OCI-LY1 (cell line): ENCODE results near the gene FYCO1.

Source experiments
- H2AFZ ChIP-seq: fragments of 200-600 bp; sonication (generic), shearing (Covaris generic); 2 replicates; pipeline ENCODE4 v1.6.0; 2014; ENCODE audit warnings: antibody characterized with exemption, mild to moderate bottlenecking, low read length
- H3F3A ChIP-seq: fragments of 200-600 bp; sonication (generic), shearing (Covaris generic); 2 replicates; pipeline ENCODE4 v1.6.0; 2014; ENCODE audit warnings: mild to moderate bottlenecking, antibody characterized with exemption, low read length, moderate library complexity; ENCODE audit not compliant: insufficient read depth
- H3K27ac ChIP-seq: fragments of 200-600 bp; sonication (generic); 2 replicates; pipeline ENCODE4 v1.5.1; 2014; ENCODE audit warnings: low read length, mixed run types, mild to moderate bottlenecking, low read depth; ENCODE audit not compliant: poor library complexity, severe bottlenecking
- H3K27me3 ChIP-seq: fragments of 200-600 bp; sonication (generic); 2 replicates; pipeline ENCODE4 v1.6.0; 2014; ENCODE audit warnings: antibody characterized with exemption, mild to moderate bottlenecking, low read length, moderate library complexity; ENCODE audit not compliant: insufficient read depth
- H3K36me3 ChIP-seq: fragments of 200-600 bp; sonication (generic); 2 replicates; pipeline ENCODE4 v1.6.1; 2014; ENCODE audit warnings: mild to moderate bottlenecking, antibody characterized with exemption, low read length, moderate library complexity, mixed read lengths; ENCODE audit not compliant: insufficient read depth
- H3K4me1 ChIP-seq: fragments of 200-600 bp; sonication (generic); 2 replicates; pipeline ENCODE4 v1.5.1; 2014; ENCODE audit warnings: mild to moderate bottlenecking, low read length, moderate library complexity; ENCODE audit not compliant: insufficient read depth, severe bottlenecking
- H3K4me2 ChIP-seq: fragments of 200-600 bp; sonication (generic), shearing (Covaris generic); 2 replicates; pipeline ENCODE4 v1.6.1; 2014; ENCODE audit warnings: low read length
- H3K4me3 ChIP-seq: fragments of 200-600 bp; sonication (generic); 2 replicates; pipeline ENCODE4 v1.5.1; 2014; ENCODE audit warnings: low read length, low read depth, mild to moderate bottlenecking, mixed read lengths; ENCODE audit not compliant: poor library complexity, severe bottlenecking
- H3K79me2 ChIP-seq: fragments of 200-600 bp; shearing (Covaris generic); 2 replicates; pipeline ENCODE4 v1.6.1; 2016; ENCODE audit warnings: mixed run types, low read length, mixed read lengths; ENCODE audit not compliant: insufficient read depth
- H3K9ac ChIP-seq: fragments of 200-600 bp; sonication (generic), shearing (Covaris generic); 2 replicates; pipeline ENCODE4 v1.6.1; 2014; ENCODE audit warnings: mild to moderate bottlenecking, low read length, mixed read lengths
- H3K9me2 ChIP-seq: fragments of 200-600 bp; sonication (generic), shearing (Covaris generic); 2 replicates; pipeline ENCODE4 v1.6.1; 2014; ENCODE audit warnings: low read depth, mild to moderate bottlenecking, low read length, mixed read lengths
- H3K9me3 ChIP-seq: fragments of 200-600 bp; shearing (Covaris generic); 2 replicates; pipeline ENCODE4 v1.6.1; 2014; ENCODE audit warnings: low read length, mixed read lengths
- H4K20me1 ChIP-seq: fragments of 200-600 bp; sonication (generic), shearing (Covaris generic); 2 replicates; pipeline ENCODE4 v1.6.0; 2016; ENCODE audit warnings: mild to moderate bottlenecking, low read length; ENCODE audit not compliant: insufficient read depth
- CTCF ChIP-seq: fragments of 200-600 bp; sonication (generic), shearing (Covaris generic); IDR thresholded peaks from 2 replicates; pipeline ENCODE4 v1.5.1; 2017; ENCODE audit warnings: mild to moderate bottlenecking, antibody characterized with exemption, low read length, moderate library complexity, mixed read lengths
- EZH2 ChIP-seq: fragments of 200-600 bp; sonication (generic), shearing (Covaris generic); IDR thresholded peaks from 2 replicates; pipeline ENCODE4 v1.8.0; 2017; ENCODE audit warnings: borderline replicate concordance, mixed run types, mild to moderate bottlenecking, antibody characterized with exemption, low read length, moderate library complexity, mixed read lengths

Gene FYCO1

DNA sequence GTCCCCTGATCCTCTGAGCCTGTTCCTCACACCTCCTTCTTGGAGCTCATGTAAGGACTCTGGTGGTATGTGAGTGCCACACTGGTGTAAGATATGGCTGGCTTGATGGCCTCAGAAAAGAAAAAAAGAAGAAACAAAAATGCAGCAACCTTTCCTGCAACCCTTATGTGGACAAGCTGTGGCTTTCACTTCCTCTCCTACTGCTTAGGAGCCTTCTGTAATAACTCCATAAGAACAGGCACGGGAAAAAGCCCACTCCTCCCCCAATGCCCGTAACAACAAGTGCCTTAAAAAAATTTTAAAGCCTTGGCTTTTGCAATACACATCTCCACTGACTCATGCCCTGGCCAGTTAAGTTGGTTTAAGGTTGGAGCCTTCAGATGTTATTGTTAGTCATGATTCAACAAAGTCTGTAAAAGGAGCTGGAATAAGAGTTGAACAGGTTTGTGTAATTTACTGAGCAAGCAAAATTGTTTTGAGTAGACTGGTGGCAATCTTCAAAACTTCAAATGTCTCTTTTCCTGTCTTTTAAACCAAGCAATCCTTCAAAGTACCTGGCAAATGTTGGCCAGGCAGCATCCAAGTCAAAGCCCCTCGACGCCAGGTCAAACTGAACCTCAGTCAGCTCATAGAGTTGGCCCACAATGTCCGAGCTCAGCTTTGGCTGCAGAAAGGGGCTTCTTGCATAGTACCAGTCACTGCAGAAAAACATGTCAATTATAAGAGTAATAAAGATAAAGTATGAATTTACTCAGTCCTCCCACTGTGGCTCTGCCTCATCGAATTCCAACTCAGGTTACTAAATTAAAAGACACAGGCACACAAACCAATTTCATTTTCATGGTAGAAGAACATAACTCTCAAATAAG lies 22.9 kb downstream of the FYCO1 start:
- Histone ChIP-seq H4K20me1 (no peaks in the 10 kb centered on the region), H3K27me3 (no peaks in the 10 kb centered on the region), H3K79me2 (no peaks in the 10 kb centered on the region), H3K9me2 (no peaks in the 10 kb centered on the region), H3K9ac (no peak overlapping the region), H3F3A (no peaks in the 10 kb centered on the region), H2AFZ (no peak overlapping the region), H3K4me1 (peaks cover 18% of the 10 kb centered on the region), H3K9me3 (no peaks in the 10 kb centered on the region), H3K4me2 (no peak overlapping the region), H3K36me3 (peaks cover 87% of the 10 kb centered on the region), H3K4me3 (no peak overlapping the region), H3K27ac (no peak overlapping the region)
- TF ChIP-seq CTCF (no peak), EZH2 (no peak)

DNA sequence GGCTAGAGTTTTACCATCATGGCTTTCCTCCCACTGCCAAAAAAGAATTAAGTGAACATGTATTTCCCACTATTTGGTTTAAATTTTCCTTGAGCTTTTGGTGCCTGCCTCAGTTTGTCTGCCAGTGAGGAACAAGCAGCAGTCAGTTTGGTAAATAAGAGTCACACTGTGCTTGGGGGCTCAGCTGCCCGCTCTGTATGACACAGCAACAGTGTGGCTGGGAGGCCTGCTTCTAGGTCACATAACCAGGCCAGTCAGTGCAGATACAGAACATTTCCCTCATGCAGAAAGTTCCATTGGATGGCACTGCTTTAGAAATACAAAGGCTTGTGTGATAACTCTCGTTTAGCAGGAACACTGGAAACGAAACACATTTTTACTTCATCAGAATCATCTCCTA lies 25.7 kb downstream of the FYCO1 start:
- no peaks in the 10 kb centered on the region for H3K9me3 ChIP-seq
- peaks cover 9% of the 10 kb centered on the region for H3K4me1 ChIP-seq
- H3K27me3 ChIP-seq: no peaks in the 10 kb centered on the region
- no peak overlapping the region for H2AFZ ChIP-seq
- H3K27ac ChIP-seq: no peak overlapping the region
- H3K4me2 ChIP-seq: no peak overlapping the region
- no peaks in the 10 kb centered on the region for H3F3A ChIP-seq
- no peak overlapping the region for H3K4me3 ChIP-seq
- no peaks in the 10 kb centered on the region for H4K20me1 ChIP-seq
- H3K36me3 ChIP-seq: peaks cover 95% of the 10 kb centered on the region
- no peaks in the 10 kb centered on the region for H3K79me2 ChIP-seq
- H3K9ac ChIP-seq: no peak overlapping the region
- no peaks in the 10 kb centered on the region for H3K9me2 ChIP-seq
- no peak for TF ChIP-seq CTCF
- TF ChIP-seq EZH2: no peak

GRCh38 chr3:45969116-45969515 lies 26.5 kb downstream of the FYCO1 start:
- H3K9me2 ChIP-seq: no peaks in the 10 kb centered on the region
- peaks cover 94% of the 10 kb centered on the region for H3K36me3 ChIP-seq
- H2AFZ ChIP-seq: no peak overlapping the region
- no peaks in the 10 kb centered on the region for H3K27me3 ChIP-seq
- H3K9ac ChIP-seq: no peak overlapping the region
- no peak for TF ChIP-seq CTCF
- H3K79me2 ChIP-seq: no peaks in the 10 kb centered on the region
- H3K4me2 ChIP-seq: no peak overlapping the region
- no peaks in the 10 kb centered on the region for H3F3A ChIP-seq
- no peak overlapping the region for H3K4me3 ChIP-seq
- H3K9me3 ChIP-seq: no peaks in the 10 kb centered on the region
- no peak overlapping the region for H3K27ac ChIP-seq
- peaks cover 9% of the 10 kb centered on the region for H3K4me1 ChIP-seq
- H4K20me1 ChIP-seq: no peaks in the 10 kb centered on the region
